GM08714 (cell line): ENCODE data around the gene GABARAP.

Source experiments
- H3K4me3 ChIP-seq: fragments of 200-500 bp; sonication (Bioruptor generic); 2 replicates; pipeline ENCODE4 v1.5.1; 2014; ENCODE audit warnings: mild to moderate bottlenecking, low read length, inconsistent platforms
- ZNF274 ChIP-seq: IDR thresholded peaks from 2 replicates; pipeline ENCODE4 v1.6.1; 2012; ENCODE audit warnings: mild to moderate bottlenecking, low read depth, low read length

The GABARAP gene

DNA sequence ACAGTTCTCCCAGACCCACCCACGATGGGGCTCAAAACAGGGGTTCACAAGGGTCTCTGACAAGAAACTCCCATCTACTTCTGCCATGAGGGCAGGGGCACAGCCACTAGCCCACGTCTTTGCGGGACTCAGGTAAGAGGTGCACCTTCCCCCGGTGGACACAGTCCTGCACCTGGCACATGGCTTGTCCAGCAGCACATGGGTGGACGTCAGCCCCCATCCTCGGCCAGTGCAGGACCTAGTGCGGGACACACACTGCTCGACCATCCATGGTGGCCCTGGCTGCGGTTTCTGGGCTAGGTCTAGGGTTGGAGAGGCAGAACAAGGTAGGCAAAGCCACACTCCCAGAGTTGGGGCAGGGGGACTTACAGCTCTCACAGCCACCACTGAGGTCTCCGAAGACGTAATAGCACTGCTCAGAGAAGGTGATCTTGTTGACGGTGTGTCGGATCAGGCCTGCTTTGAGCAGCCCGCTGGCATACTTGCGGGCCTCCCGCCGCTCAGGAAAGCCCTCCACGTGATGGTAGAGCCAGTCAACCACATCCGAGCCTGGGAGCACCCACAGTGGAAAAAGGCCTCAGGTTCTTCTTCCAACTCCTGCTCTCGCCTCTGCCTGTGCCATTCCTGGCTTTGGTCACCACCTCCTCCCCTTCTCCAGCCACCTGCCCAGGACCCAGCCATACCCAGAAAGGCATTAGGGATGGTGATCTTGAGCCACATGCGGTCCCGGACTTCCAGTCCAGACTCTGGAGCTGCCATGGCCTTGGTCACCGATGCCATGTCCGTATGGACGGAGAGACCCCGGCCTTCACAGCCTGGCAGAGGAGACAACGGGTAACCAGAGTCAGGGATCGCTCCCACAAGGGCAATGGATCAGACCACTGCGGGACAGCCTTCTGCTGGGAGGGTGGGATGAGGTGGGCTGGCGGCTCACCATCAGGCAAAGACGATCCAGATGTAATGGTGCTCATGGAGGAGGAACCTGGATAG lies 15.2 kb downstream of the GABARAP start:
- no peak overlapping the region for H3K4me3 ChIP-seq
- no peak for TF ChIP-seq ZNF274

DNA sequence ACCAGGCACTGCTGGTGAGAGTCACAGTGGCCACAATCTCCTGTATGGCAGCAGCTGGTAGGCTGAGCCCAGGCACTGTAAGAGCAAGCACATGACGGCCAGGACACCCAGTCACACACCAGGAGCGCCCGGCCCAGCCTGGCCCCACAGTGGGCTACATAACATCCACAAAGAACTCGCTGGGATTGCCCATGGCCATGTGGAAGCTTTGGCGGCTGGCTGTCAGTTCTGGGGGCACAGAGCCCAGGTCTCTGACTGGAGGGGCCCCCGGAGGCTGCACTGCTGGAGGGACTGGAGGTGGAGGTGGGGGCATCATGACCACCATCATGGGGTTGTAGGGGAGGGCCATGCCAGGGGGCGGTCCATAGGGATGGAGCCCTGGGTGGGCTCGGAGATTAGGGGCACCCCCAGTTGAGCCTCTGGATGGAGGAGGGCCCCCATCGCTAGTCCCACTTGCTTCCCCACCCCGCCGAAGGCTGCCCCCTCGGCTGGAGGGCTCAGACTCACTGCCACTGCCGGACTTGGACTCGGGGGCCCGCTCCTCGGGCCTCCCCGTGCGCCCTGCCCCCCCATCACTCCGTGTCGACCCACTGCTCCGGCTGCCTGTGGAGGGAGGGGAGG lies 16.4 kb downstream of the GABARAP start:
- no peak for TF ChIP-seq ZNF274
- H3K4me3 ChIP-seq = no peak overlapping the region

GRCh38 chr17:7224661-7225111 lies 17.6 kb downstream of the GABARAP start:
- no peak overlapping the region for H3K4me3 ChIP-seq
- no peak for TF ChIP-seq ZNF274

DNA sequence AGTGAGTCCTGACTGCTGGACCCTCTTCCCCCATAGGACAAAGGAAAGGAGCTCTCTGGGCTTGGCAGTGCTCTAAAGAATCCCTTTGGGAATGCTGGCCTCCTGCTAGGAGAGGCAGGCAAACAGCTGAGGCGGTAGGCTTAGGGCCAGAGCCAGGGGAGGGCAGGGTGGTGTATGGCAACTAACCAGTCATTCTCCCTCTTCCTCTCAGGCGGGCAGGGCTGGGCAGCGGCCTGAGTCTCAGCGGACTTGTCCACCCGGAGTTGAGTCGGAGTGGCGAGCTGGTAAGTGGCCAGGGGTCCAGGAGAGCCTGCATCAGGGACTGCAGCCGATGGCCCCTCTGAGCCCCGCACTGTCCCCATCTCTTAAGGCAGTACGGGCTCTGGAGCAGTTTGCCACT lies 18.1 kb downstream of the GABARAP start:
- H3K4me3 ChIP-seq = no peak overlapping the region
- no peak for TF ChIP-seq ZNF274

DNA sequence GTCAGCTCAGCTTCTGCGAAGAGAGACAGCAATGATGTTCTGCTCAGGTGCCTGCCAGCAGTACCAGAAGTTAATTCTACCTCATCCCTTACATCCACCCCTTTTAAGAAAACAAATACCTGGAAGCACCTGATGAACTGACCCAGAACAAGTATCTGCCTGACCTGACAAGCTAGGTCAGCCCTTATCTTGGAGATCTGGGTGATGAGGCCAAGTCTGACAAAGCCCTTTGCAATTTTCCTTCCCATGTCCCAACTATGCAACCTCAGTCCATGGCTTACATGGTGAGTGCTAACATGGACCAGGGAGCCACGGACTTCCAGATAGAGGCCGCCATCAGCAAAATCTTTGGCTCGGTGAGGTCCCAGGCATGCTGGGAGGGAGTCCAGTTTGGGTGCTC lies 18.9 kb downstream of the GABARAP start:
- H3K4me3 ChIP-seq = no peak overlapping the region
- no peak for TF ChIP-seq ZNF274

GRCh38 chr17:7222972-7223292 lies 19.3 kb downstream of the GABARAP start:
- no peak overlapping the region for H3K4me3 ChIP-seq
- TF ChIP-seq ZNF274 = no peak

- no peak for TF ChIP-seq ZNF274
- no peak overlapping the region for H3K4me3 ChIP-seq
Measured at GRCh38 chr17:7222093-7222971, 19.9 kb downstream of the GABARAP start.

GRCh38 chr17:7221278-7222092 lies 20.8 kb downstream of the GABARAP start:
- H3K4me3 ChIP-seq = no peak overlapping the region
- TF ChIP-seq ZNF274 = no peak

- TF ChIP-seq ZNF274 = no peak
Measured at GRCh38 chr17:7220593-7221277, 21.5 kb downstream of the GABARAP start.

DNA sequence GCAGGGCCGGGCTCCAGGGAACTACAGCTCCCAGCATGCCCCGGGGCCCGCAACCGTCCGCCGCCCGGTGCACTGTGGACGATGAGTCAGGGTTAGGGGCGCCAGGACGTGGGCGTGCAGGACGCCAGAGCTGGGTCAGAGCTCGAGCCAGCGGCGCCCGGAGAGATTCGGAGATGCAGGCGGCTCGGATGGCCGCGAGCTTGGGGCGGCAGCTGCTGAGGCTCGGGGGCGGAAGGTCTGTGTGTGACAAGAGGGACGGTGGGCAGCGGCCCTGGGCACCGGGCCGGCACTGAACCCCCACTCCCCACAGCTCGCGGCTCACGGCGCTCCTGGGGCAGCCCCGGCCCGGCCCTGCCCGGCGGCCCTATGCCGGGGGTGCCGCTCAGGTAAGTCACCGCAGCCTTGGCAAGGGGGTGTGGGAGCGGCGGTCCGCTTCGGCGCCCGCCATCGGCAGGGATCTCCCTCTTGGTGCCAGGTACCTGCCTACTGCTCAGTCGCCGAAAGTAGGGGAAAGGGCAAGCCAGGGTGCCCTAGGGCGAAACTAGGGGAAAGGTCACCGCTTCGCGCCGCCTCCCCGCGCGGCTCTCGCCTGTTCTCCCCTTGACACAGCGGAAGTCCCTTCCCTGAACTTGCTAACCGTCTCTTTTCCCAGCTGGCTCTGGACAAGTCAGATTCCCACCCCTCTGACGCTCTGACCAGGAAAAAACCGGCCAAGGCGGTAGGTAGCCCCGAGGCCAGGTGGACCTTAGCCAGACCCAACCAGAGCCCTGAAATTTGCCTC lies 22.2 kb downstream of the GABARAP start, which contains the start of the genes ACADVL and DLG4:
Gene ACADVL (plus strand): TSS at position 127 of the 781 bp plus-strand sequence. CDS start 47 bp downstream, at position 174.
Gene DLG4 (minus strand): TSS at position 25 of the 781 bp plus-strand sequence.
- no peak for TF ChIP-seq ZNF274
- peak within 1 kb of the TSS; percentile 86 for H3K4me3 ChIP-seq

More at GRCh38 chr17:7220593-7221277, 21.5 kb downstream of the GABARAP start:
- H3K4me3 ChIP-seq = peak overlapping the region; percentile 86

GRCh38 chr17:7219229-7219811 lies 22.9 kb downstream of the GABARAP start:
- peak overlapping the region; percentile 86; the same call in 1 of the 2 replicates for H3K4me3 ChIP-seq
- TF ChIP-seq ZNF274 = no peak
